Measurements from ENCODE around the gene TRANK1.

The TRANK1 gene

GRCh38 chr3:36803091-36803791 lies 141.6 kb downstream of the TRANK1 start:
- no peak for DNase-seq (ENCODE audit: low read depth in 2 of 2)

GRCh38 chr3:36800533-36801116 lies 144.2 kb downstream of the TRANK1 start:
- DNase-seq (ENCODE audit: low read depth in 2 of 2) = no peak

DNA sequence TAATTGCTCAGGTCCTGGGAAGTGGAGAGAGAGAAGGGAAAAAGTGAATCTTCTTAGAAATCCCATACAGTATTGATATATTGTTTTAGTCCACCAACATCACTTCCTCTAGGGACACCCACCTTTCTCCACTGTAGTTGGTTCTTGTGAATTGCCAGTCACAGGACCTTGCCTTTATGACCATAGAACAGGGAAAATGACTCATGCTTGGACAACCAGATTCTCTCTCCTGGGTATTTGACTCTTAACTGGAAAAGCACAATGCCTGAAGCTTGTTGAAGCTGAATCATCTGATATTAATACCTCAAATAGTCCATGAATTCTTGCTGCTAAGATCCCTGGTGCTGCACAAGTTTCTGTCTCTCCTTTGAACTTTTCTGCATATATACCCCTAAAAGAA lies 148.0 kb downstream of the TRANK1 start:
- no peak for DNase-seq (ENCODE audit: low read depth in 2 of 2)

- no peak for DNase-seq (ENCODE audit: low read depth in 2 of 2)
Measured at GRCh38 chr3:36796161-36796560, 148.7 kb downstream of the TRANK1 start.

DNA sequence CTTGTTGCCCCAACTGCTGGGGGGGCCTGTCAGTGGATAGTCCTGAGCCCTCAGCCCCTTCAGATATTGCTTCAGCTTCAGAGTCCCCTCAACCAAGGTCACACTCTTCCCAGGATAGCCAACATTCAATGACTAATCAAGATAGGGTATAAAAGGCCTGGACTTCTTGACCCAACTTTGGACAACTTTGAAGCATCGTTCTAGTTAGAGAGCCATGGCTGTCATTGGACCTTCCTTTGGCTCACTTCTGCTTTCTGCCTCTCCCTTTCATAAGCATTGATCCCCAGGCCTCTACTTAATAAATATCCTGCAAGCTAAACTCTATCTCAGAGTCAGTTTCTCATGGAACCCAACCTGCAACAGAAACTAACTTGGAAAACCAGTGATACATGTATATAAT lies 149.2 kb downstream of the TRANK1 start:
- no peak for DNase-seq (ENCODE audit: low read depth in 2 of 2)

DNA sequence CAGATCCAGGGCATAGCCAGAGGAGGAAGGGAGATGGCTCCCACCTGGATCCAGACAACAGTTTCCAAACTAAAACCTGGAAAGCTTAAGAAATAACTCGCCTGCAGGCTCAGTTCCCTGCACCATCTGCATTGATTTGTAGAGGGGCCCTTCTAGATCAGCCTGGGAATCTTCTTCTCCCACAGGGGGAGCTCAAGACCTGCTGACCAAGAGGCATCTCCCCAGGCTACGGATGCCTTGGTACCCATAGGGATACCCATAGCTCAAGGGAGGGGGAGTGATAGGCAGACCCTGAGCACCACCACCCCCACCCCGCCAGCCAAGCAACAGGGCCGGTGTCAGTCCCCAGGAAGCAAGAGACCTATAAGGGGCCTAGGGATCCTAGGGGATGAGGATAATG lies 152.5 kb downstream of the TRANK1 start:
- DNase-seq (ENCODE audit: low read depth in 2 of 2) = no peak

GRCh38 chr3:36790765-36791164 lies 154.1 kb downstream of the TRANK1 start:
- no peak for DNase-seq (ENCODE audit: low read depth in 2 of 2)

DNA sequence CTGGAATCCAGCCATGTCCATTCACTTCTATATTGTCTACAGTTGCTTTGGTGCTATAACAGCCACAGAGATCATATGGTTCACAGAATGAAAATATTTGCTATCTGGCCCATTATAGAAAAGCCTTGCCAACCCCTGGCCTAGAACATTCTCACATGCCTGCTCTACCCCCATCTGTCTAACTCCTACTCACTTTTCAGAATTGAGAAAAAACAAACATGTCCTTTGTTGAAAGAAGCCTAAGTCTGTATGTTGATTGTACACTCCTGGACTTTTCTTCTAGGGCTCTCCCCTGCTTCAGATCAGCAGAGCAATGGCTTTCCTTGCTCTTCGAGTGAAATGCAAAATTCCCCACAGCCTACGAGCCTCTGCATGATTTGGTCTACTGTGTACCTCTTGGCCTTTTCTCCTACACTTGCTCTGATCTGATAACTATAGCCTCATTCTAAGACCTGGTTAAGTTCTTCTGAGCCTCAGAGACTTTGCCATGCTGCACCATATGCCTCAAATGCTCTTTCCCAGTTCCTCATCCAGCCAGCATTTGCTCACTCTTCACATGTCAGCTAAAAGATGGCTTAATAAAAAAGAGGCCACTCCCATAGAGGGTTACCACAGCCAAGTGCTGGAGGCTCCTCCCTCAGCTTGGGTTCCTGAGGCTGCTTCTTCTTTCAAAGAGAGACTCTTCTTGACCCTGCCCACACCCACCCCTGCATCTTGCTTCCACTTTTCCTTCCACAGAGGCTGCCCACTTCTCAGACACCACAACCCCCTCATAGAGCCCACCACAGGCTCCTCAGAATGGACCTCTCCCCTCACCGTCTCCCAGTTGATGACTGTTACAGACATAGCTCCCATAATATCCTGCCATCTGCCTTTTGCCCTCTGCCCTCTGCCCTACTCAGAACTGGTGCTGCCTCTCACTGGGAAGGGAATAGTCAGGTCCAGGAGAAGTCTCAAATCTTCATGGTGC lies 157.6 kb downstream of the TRANK1 start:
- DNase-seq (ENCODE audit: low read depth in 2 of 2) = no peak

GRCh38 chr3:36784138-36784635 lies 160.7 kb downstream of the TRANK1 start:
- no peak for DNase-seq (ENCODE audit: low read depth in 2 of 2)

DNA sequence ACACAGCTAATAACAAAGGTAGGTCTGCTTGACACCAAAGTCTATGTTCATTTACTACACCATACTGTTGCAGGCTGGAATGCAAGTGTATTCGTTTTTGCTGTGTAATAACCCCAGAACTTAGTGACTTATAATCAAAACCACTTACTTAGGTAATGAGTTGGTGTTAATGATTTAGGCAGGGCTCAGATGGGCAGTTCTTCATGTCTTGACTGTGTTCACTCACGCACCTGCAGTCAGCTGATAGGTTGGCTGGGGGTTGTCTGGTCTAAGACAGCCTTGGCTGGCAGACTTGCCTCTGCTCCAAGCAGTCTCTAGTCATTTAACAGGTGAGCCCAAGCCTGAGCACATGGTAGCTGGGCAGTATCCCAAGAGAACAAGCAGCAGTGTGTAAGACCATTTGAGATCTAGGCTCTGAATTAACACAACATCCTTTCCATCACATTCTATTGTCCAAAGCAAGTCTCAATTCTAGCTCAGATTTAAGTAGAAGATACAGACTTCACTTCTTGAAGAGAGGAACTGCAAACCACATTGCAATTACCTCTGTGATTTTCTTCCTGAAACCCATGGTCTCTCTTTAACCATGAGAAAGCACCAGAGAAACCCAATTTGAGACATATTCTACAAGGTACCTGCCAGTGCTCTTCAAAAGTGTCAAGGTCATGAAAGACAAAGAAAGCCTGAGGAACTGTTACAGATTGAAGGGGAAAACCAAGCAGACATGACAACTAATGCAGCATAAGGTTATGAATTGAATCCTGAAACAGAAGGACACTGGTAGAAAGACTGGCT lies 167.2 kb downstream of the TRANK1 start:
- no peak for DNase-seq (ENCODE audit: low read depth in 2 of 2)

All from stimulated activated CD8-positive, alpha-beta memory T cell treated with anti-CD3 and anti-CD28 coated beads, Interleukin-7, amount 100 ng/mL, for 1 hour (primary cell).